ENCODE results near the gene STK11. TPM values are rescaled to one million over a fixed set of nuclear protein-coding genes. Genes with fewer than 3 reads are reported as not detected.
A peak's percentile ranks its signal among the peaks of the same experiment; 100 is the strongest.

The STK11 gene
- polyA plus RNA-seq, 4 donors: 57.7 to 86.2 (median 66.4) TPM

GRCh38 chr19:1173159-1173844 is 32.3 kb upstream of the STK11 start:
- peak; percentile 46 to 61 for DNase-seq
- H3K36me3 ChIP-seq (ENCODE audit: control insufficient read depth in 3 of 3, insufficient read depth in 2 of 3, low read depth in 1 of 3, low read length in 3 of 3): peaks cover 0 to 35% (median 0%) of the 10 kb centered on the region in 3 donors
- peaks cover 0 to 4% of the 10 kb centered on the region in 2 donors for H3K9me3 ChIP-seq (ENCODE audit: control insufficient read depth in 2 of 2, insufficient read depth in 1 of 2, low read depth in 1 of 2, low read length in 1 of 2)
- WGBS, 3 donors: 1 to 3% (median 2%) methylated on average over 47 of the region's 47 CpGs
- peak overlapping the region; percentile 80 to 94 (median 91) for H3K27ac ChIP-seq (ENCODE audit: low read depth in 1 of 3, low read length in 2 of 3)
- no peaks in the 10 kb centered on the region for H3K27me3 ChIP-seq (ENCODE audit: control insufficient read depth in 3 of 3, insufficient read depth in 3 of 3, low read length in 3 of 3)
- peak overlapping the region; percentile 83 to 93 (median 92) for H3K4me3 ChIP-seq (ENCODE audit: low read depth in 1 of 3, low read length in 3 of 3)
- FAIRE-seq: no peak
- peaks cover 0 to 33% (median 2%) of the 10 kb centered on the region in 3 donors for H3K4me1 ChIP-seq (ENCODE audit: control insufficient read depth in 3 of 3, insufficient read depth in 2 of 3, low read depth in 1 of 3, low read length in 2 of 3)

- Histone ChIP-seq H3K27me3 (ENCODE audit: control insufficient read depth in 3 of 3, insufficient read depth in 3 of 3, low read length in 3 of 3) (no peaks in the 10 kb centered on the region), H3K4me1 (ENCODE audit: control insufficient read depth in 3 of 3, insufficient read depth in 2 of 3, low read depth in 1 of 3, low read length in 2 of 3) (peaks cover 0 to 30% (median 2%) of the 10 kb centered on the region in 3 donors), H3K9me3 (ENCODE audit: control insufficient read depth in 2 of 2, insufficient read depth in 1 of 2, low read depth in 1 of 2, low read length in 1 of 2) (peaks cover 0 to 4% of the 10 kb centered on the region in 2 donors), H3K27ac (ENCODE audit: low read depth in 1 of 3, low read length in 2 of 3) (peak within 1 kb of the TSS; percentile 80 to 94 (median 91)), H3K4me3 (ENCODE audit: low read depth in 1 of 3, low read length in 3 of 3) (peak within 1 kb of the TSS; percentile 83 to 93 (median 92)), H3K36me3 (ENCODE audit: control insufficient read depth in 3 of 3, insufficient read depth in 2 of 3, low read depth in 1 of 3, low read length in 3 of 3) (peaks cover 0 to 27% (median 0%) of the 10 kb centered on the region in 3 donors)
- DNase-seq (peak; percentile 85 to 92), FAIRE-seq (no peak)
- 13 to 21% (median 19%) methylated on average over 44 to 84 of the region's 84 CpGs for WGBS, 3 donors
These were observed 31.5 kb upstream of the STK11 start, which contains the start of gene SBNO2 for GRCh38 chr19:1173845-1174809. TSS of gene SBNO2 (minus strand) at chr19:1174268. CDS start at chr19:1154276, 19,992 bp downstream.

GRCh38 chr19:1177322-1178114 is 28.1 kb upstream of the STK11 start:
- Histone ChIP-seq H3K27ac (ENCODE audit: low read depth in 1 of 3, low read length in 2 of 3) (peak overlapping the region in 1 of 3 donors; percentile 75), H3K4me1 (ENCODE audit: control insufficient read depth in 3 of 3, insufficient read depth in 2 of 3, low read depth in 1 of 3, low read length in 2 of 3) (peaks cover 0 to 28% (median 1%) of the 10 kb centered on the region in 3 donors), H3K4me3 (ENCODE audit: low read depth in 1 of 3, low read length in 3 of 3) (no peak overlapping the region), H3K27me3 (ENCODE audit: control insufficient read depth in 3 of 3, insufficient read depth in 3 of 3, low read length in 3 of 3) (no peaks in the 10 kb centered on the region), H3K9me3 (ENCODE audit: control insufficient read depth in 2 of 2, insufficient read depth in 1 of 2, low read depth in 1 of 2, low read length in 1 of 2) (peaks cover 0 to 4% of the 10 kb centered on the region in 2 donors), H3K36me3 (ENCODE audit: control insufficient read depth in 3 of 3, insufficient read depth in 2 of 3, low read depth in 1 of 3, low read length in 3 of 3) (peaks cover 0 to under 1% (median 0%) of the 10 kb centered on the region in 3 donors)
- 64 to 72% (median 69%) methylated on average over 25 of the region's 25 CpGs for WGBS, 3 donors
- DNase-seq (no peak), FAIRE-seq (no peak)

GRCh38 chr19:1181606-1182005 is 24.0 kb upstream of the STK11 start:
- no peaks in the 10 kb centered on the region for H3K9me3 ChIP-seq (ENCODE audit: control insufficient read depth in 2 of 2, insufficient read depth in 1 of 2, low read depth in 1 of 2, low read length in 1 of 2)
- peak overlapping the region in 1 of 3 donors; percentile 20 for H3K27ac ChIP-seq (ENCODE audit: low read depth in 1 of 3, low read length in 2 of 3)
- no peak for FAIRE-seq
- H3K27me3 ChIP-seq (ENCODE audit: control insufficient read depth in 3 of 3, insufficient read depth in 3 of 3, low read length in 3 of 3): no peaks in the 10 kb centered on the region
- peaks cover 0 to 30% (median 1%) of the 10 kb centered on the region in 3 donors for H3K4me1 ChIP-seq (ENCODE audit: control insufficient read depth in 3 of 3, insufficient read depth in 2 of 3, low read depth in 1 of 3, low read length in 2 of 3)
- DNase-seq: peak; percentile 76 to 78
- WGBS, 3 donors: 22 to 64% (median 28%) methylated on average over 11 of the region's 11 CpGs
- no peaks in the 10 kb centered on the region for H3K36me3 ChIP-seq (ENCODE audit: control insufficient read depth in 3 of 3, insufficient read depth in 2 of 3, low read depth in 1 of 3, low read length in 3 of 3)
- H3K4me3 ChIP-seq (ENCODE audit: low read depth in 1 of 3, low read length in 3 of 3): no peak overlapping the region

- DNase-seq (no peak), FAIRE-seq (no peak)
- no peak overlapping the region for H3K4me3 ChIP-seq (ENCODE audit: low read depth in 1 of 3, low read length in 3 of 3)
- peak overlapping the region in 1 of 3 donors; percentile 20 for H3K27ac ChIP-seq (ENCODE audit: low read depth in 1 of 3, low read length in 2 of 3)
- no peaks in the 10 kb centered on the region for H3K36me3 ChIP-seq (ENCODE audit: control insufficient read depth in 3 of 3, insufficient read depth in 2 of 3, low read depth in 1 of 3, low read length in 3 of 3)
- WGBS, 3 donors: 76 to 90% (median 82%) methylated on average over 10 of the region's 10 CpGs
- H3K27me3 ChIP-seq (ENCODE audit: control insufficient read depth in 3 of 3, insufficient read depth in 3 of 3, low read length in 3 of 3): no peaks in the 10 kb centered on the region
- H3K9me3 ChIP-seq (ENCODE audit: control insufficient read depth in 2 of 2, insufficient read depth in 1 of 2, low read depth in 1 of 2, low read length in 1 of 2): no peaks in the 10 kb centered on the region
- H3K4me1 ChIP-seq (ENCODE audit: control insufficient read depth in 3 of 3, insufficient read depth in 2 of 3, low read depth in 1 of 3, low read length in 2 of 3): peaks cover 0 to 30% (median 1%) of the 10 kb centered on the region in 3 donors
These were observed 23.5 kb upstream of the STK11 start for GRCh38 chr19:1182068-1182467.

- DNase-seq (no peak), FAIRE-seq (no peak)
- peaks cover 0 to 30% (median 1%) of the 10 kb centered on the region in 3 donors for H3K4me1 ChIP-seq (ENCODE audit: control insufficient read depth in 3 of 3, insufficient read depth in 2 of 3, low read depth in 1 of 3, low read length in 2 of 3)
- H3K36me3 ChIP-seq (ENCODE audit: control insufficient read depth in 3 of 3, insufficient read depth in 2 of 3, low read depth in 1 of 3, low read length in 3 of 3): no peaks in the 10 kb centered on the region
- H3K4me3 ChIP-seq (ENCODE audit: low read depth in 1 of 3, low read length in 3 of 3): no peak overlapping the region
- H3K9me3 ChIP-seq (ENCODE audit: control insufficient read depth in 2 of 2, insufficient read depth in 1 of 2, low read depth in 1 of 2, low read length in 1 of 2): no peaks in the 10 kb centered on the region
- 92 to 94% methylated on average over 11 of the region's 11 CpGs; no CpG with 5 or more reads in 1 of the 3 donors for WGBS, 3 donors
- H3K27ac ChIP-seq (ENCODE audit: low read depth in 1 of 3, low read length in 2 of 3): no peak overlapping the region
- H3K27me3 ChIP-seq (ENCODE audit: control insufficient read depth in 3 of 3, insufficient read depth in 3 of 3, low read length in 3 of 3): no peaks in the 10 kb centered on the region
These were observed 22.9 kb upstream of the STK11 start for GRCh38 chr19:1182727-1183126.

- 29 to 63% (median 35%) methylated on average over 18 to 19 of the region's 19 CpGs for WGBS, 3 donors
- FAIRE-seq: no peak
- H3K27ac ChIP-seq (ENCODE audit: low read depth in 1 of 3, low read length in 2 of 3): peak overlapping the region in 2 of 3 donors; percentile 64 to 69
- no peaks in the 10 kb centered on the region for H3K27me3 ChIP-seq (ENCODE audit: control insufficient read depth in 3 of 3, insufficient read depth in 3 of 3, low read length in 3 of 3)
- H3K4me1 ChIP-seq (ENCODE audit: control insufficient read depth in 3 of 3, insufficient read depth in 2 of 3, low read depth in 1 of 3, low read length in 2 of 3): peaks cover 0 to 30% (median 1%) of the 10 kb centered on the region in 3 donors
- H3K4me3 ChIP-seq (ENCODE audit: low read depth in 1 of 3, low read length in 3 of 3): no peak overlapping the region
- DNase-seq: peak; percentile 81 to 87
- H3K9me3 ChIP-seq (ENCODE audit: control insufficient read depth in 2 of 2, insufficient read depth in 1 of 2, low read depth in 1 of 2, low read length in 1 of 2): no peaks in the 10 kb centered on the region
- H3K36me3 ChIP-seq (ENCODE audit: control insufficient read depth in 3 of 3, insufficient read depth in 2 of 3, low read depth in 1 of 3, low read length in 3 of 3): no peaks in the 10 kb centered on the region
These were observed 21.9 kb upstream of the STK11 start for GRCh38 chr19:1183543-1184172.
